HL-60 (cell line): ENCODE measurements around the gene CD1C.
A peak's percentile ranks its signal among the peaks of the same experiment; 100 is the strongest.

Experiments used
- DNase-seq, 2 experiments: peaks; one replicate each; pipeline ENCODE4 v3.0.0-alpha.2; 2010 to 2020; ENCODE audit warnings: low read depth in 1 of 2, low spot score in 1 of 2
- H3K27ac ChIP-seq: fragments of 250-450 bp; sonication (Bioruptor Pico); replicated peaks from 2 replicates; pipeline ENCODE4 v1.5.1; 2020; ENCODE audit warnings: mild to moderate bottlenecking, moderate library complexity
- H3K27me3 ChIP-seq: fragments of 250-450 bp; sonication (Bioruptor Pico); 2 replicates; pipeline ENCODE4 v1.5.1; 2021; ENCODE audit warnings: mild to moderate bottlenecking, moderate library complexity; ENCODE audit not compliant: insufficient read depth, poor library complexity, severe bottlenecking
- H3K4me3 ChIP-seq: replicated peaks from 2 replicates; pipeline ENCODE4 v1.5.1; 2011; ENCODE audit warnings: mild to moderate bottlenecking, control low read depth, low read length; ENCODE audit not compliant: insufficient read depth
- CTCF ChIP-seq: IDR thresholded peaks from one replicate; pipeline ENCODE4 v1.5.1; 2011; ENCODE audit warnings: low read length, control low read depth, inconsistent platforms; ENCODE audit not compliant: insufficient read depth
- GABPA ChIP-seq: IDR thresholded peaks from 2 replicates; pipeline ENCODE4 v1.6.1; 2012; ENCODE audit warnings: low read depth
- POLR2AphosphoS5 ChIP-seq: IDR thresholded peaks from 2 replicates; pipeline ENCODE4 v1.6.1; 2012; ENCODE audit warnings: low read depth
- REST ChIP-seq: IDR thresholded peaks from 2 replicates; pipeline ENCODE4 v1.6.1; 2012; ENCODE audit warnings: low read depth; ENCODE audit not compliant: insufficient replicate concordance
- SPI1 ChIP-seq: IDR thresholded peaks from 2 replicates; pipeline ENCODE4 v1.6.1; 2012; ENCODE audit warnings: low read depth, mild to moderate bottlenecking, borderline replicate concordance

CD1C gene

GRCh38 chr1:158248771-158249170, 41.0 kb upstream of the CD1C start:
- Histone ChIP-seq H3K27ac (no peak overlapping the region), H3K4me3 (no peak overlapping the region)
- DNase-seq = peak; percentile 38 to 77

DNA sequence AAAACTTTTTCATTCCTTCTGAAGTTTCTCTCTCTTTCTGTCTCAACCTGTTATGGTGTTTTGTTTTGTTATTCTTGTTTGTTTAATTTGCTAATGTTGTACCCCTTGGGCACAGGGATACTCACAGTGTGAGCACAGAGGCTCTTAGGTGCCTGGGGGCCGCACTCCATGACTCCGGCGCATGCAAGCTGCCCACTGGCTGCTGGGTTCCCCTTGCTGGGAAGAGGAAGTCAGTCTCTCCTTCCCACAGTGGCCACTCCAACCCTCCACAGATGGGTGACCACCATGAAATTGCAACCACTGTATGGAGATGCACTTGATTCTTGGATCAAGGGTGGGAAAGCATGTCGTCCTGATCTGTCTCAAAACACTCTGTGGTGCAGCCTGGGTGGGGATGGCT, 40.1 kb upstream of the CD1C start:
- TF ChIP-seq REST = no peak
- TF ChIP-seq GABPA = no peak
- TF ChIP-seq SPI1 = no peak
- TF ChIP-seq POLR2AphosphoS5 = no peak
- TF ChIP-seq CTCF = no peak
- peaks cover 7% of the 10 kb centered on the region for H3K27me3 ChIP-seq
- no peak for DNase-seq
- H3K27ac ChIP-seq = no peak overlapping the region
- H3K4me3 ChIP-seq = no peak overlapping the region

More at GRCh38 chr1:158248771-158249170, 41.0 kb upstream of the CD1C start:
- 0 out of 2 replicates have a peak, but pooled peaks have one; percentile 26 for TF ChIP-seq GABPA
- TF ChIP-seq CTCF = no peak
- peak; percentile 87 for TF ChIP-seq SPI1
- TF ChIP-seq POLR2AphosphoS5 = peak; percentile 98
- TF ChIP-seq REST = no peak
- H3K27me3 ChIP-seq = peaks cover 7% of the 10 kb centered on the region

GRCh38 chr1:158251163-158251562, 38.6 kb upstream of the CD1C start:
- TF ChIP-seq SPI1 = no peak
- no peak for TF ChIP-seq REST
- no peak for TF ChIP-seq GABPA
- TF ChIP-seq POLR2AphosphoS5 = no peak
- TF ChIP-seq CTCF = no peak
- peaks cover 2% of the 10 kb centered on the region for H3K27me3 ChIP-seq
- DNase-seq = peak in 1 of 2 experiments; percentile 46
- H3K27ac ChIP-seq = no peak overlapping the region
- H3K4me3 ChIP-seq = no peak overlapping the region
